B cell (primary cell): ENCODE measurements around the gene MUS81. TPM values are rescaled to one million over a fixed set of nuclear protein-coding genes. Genes with fewer than 3 reads are reported as not detected.

Experiments
- ATAC-seq: fragments of 200-7000 bp; cut with Tn5 transposase; one replicate; pipeline ENCODE4 v1.10.0; 2021; ENCODE audit warnings: low read depth, mild to moderate bottlenecking, moderate number of reproducible peaks, moderate library complexity
- CTCF ChIA-PET: fragments of 350-600 bp; sonication (Branson Sonifier 250); formaldehyde crosslinking; loops from one replicate; lab custom pipeline; 2021; ENCODE audit warnings: antibody characterized with exemption, inconsistent platforms; lab: Charles Lee
- POLR2A ChIA-PET: fragments of 350-600 bp; sonication (Branson Sonifier 250); formaldehyde crosslinking; loops from one replicate; lab custom pipeline; 2021; ENCODE audit warnings: antibody characterized with exemption; lab: Charles Lee
- DNase-seq: peaks from one replicate; pipeline ENCODE4 v3.0.0; 2013
- H2AFZ ChIP-seq: 2 replicates; pipeline ENCODE4 v1.6.1; 2012; ENCODE audit warnings: mild to moderate bottlenecking, low read depth, low read length; ENCODE audit not compliant: insufficient read depth, poor library complexity, severe bottlenecking
- H3K27ac ChIP-seq, 2 donors: 1 replicate in 1 of 2; 2 replicates in 1 of 2; pipeline ENCODE4 v1.5.1; 2012 to 2013; ENCODE audit warnings: low read length in 2 of 2, mild to moderate bottlenecking in 2 of 2, moderate library complexity in 1 of 2
- H3K27me3 ChIP-seq, 4 experiments: fragments of 200-600 bp in 1 of 4; sonication (generic) in 1 of 4; replicated peaks in 1 of 4; 1 replicate in 2 of 4; 2 replicates in 2 of 4; pipeline versions ENCODE4 v1.6.1 to v1.7.0; 2013 to 2016; ENCODE audit warnings: low read length in 3 of 4, mild to moderate bottlenecking in 2 of 4, mixed read lengths in 1 of 4, moderate library complexity in 1 of 4; ENCODE audit not compliant: insufficient read depth in 4 of 4, control insufficient read depth in 3 of 4; ENCODE audit errors: control extremely low read depth in 1 of 4
- H3K36me3 ChIP-seq, 2 experiments: replicated peaks in 1 of 2; 1 replicate in 1 of 2; 2 replicates in 1 of 2; pipeline versions ENCODE4 v1.6.1 to v1.7.1; 2013; ENCODE audit warnings: low read length in 1 of 2; ENCODE audit not compliant: insufficient read depth in 2 of 2, control insufficient read depth in 1 of 2; ENCODE audit errors: control extremely low read depth in 1 of 2, extremely low read depth in 1 of 2
- H3K4me1 ChIP-seq, 2 donors: fragments of 200-600 bp in 1 of 2; sonication (generic) in 1 of 2; 1 replicate in 1 of 2; 2 replicates in 1 of 2; pipeline versions ENCODE4 v1.5.1 to v1.6.1; 2013 to 2017; ENCODE audit warnings: low read length in 2 of 2; ENCODE audit not compliant: control insufficient read depth in 2 of 2, insufficient read depth in 2 of 2
- H3K4me2 ChIP-seq: replicated peaks from 2 replicates; pipeline ENCODE3; 2012; ENCODE audit warnings: mild to moderate bottlenecking, low read depth, low read length; ENCODE audit not compliant: poor library complexity, severe bottlenecking
- H3K4me3 ChIP-seq, 5 experiments: fragments of 200-600 bp in 1 of 5; sonication (generic) in 1 of 5; 1 replicate in 3 of 5; 2 replicates in 2 of 5; pipeline versions ENCODE4 v1.5.1 to v1.7.0; 2011 to 2016; ENCODE audit warnings: low read length in 4 of 5, mild to moderate bottlenecking in 4 of 5, low read depth in 2 of 5, control low read depth in 1 of 5, moderate library complexity in 1 of 5; ENCODE audit not compliant: insufficient read depth in 1 of 5; ENCODE audit errors: control extremely low read depth in 1 of 5, extremely low read depth in 1 of 5
- H3K79me2 ChIP-seq: fragments of 200-600 bp; sonication (generic); one replicate; pipeline ENCODE4 v1.6.0; 2016; ENCODE audit warnings: low read length; ENCODE audit not compliant: control insufficient read depth, insufficient read depth
- H3K9ac ChIP-seq: fragments of 200-600 bp; sonication (generic); 2 replicates; pipeline ENCODE4 v1.6.1; 2017; ENCODE audit warnings: mild to moderate bottlenecking, low read length, moderate library complexity
- H3K9me3 ChIP-seq, 3 donors: one replicate each; pipeline versions ENCODE4 v1.6.1 to v1.7.1; 2013; ENCODE audit warnings: low read length in 2 of 3; ENCODE audit not compliant: control insufficient read depth in 2 of 3, insufficient read depth in 1 of 3; ENCODE audit errors: control extremely low read depth in 1 of 3
- H4K20me1 ChIP-seq: 2 replicates; pipeline ENCODE4 v1.6.0; 2012; ENCODE audit warnings: mild to moderate bottlenecking, low read length; ENCODE audit not compliant: insufficient read depth, control insufficient read depth, poor library complexity, severe bottlenecking
- H3K27ac Mint-ChIP-seq: one replicate; pipeline ENCODE4 v1.8.0; 2021; ENCODE audit warnings: mixed read lengths
- H3K27me3 Mint-ChIP-seq: one replicate; pipeline ENCODE4 v1.8.0; 2021; ENCODE audit warnings: mixed read lengths
- H3K4me1 Mint-ChIP-seq: one replicate; pipeline ENCODE4 v1.8.0; 2021; ENCODE audit warnings: mixed read lengths
- H3K4me3 Mint-ChIP-seq: one replicate; pipeline ENCODE4 v1.8.0; 2021; ENCODE audit warnings: mixed read lengths
- H3K9me3 Mint-ChIP-seq: one replicate; pipeline ENCODE4 v1.8.0; 2022; ENCODE audit warnings: mixed read lengths; ENCODE audit not compliant: insufficient read depth
- EZH2 ChIP-seq: IDR thresholded peaks from 2 replicates; pipeline ENCODE4 v1.6.1; 2012; ENCODE audit warnings: borderline replicate concordance, low read depth, mild to moderate bottlenecking, moderate library complexity, low read length; ENCODE audit not compliant: insufficient read depth, poor library complexity, severe bottlenecking
- WGBS: methylation state at CpG from one replicate; pipeline ENCODE4 v1.1.5; 2013; ENCODE audit warnings: missing lambda C conversion rate; ENCODE audit not compliant: insufficient coverage; 5-methylcytosine and 5-hydroxymethylcytosine counted together
- intact Hi-C: fragments of 100-400 bp; cut with micrococcal nuclease; formaldehyde crosslinking; loops from one replicate; pipeline ENCODE4 v1.10.0; 2022
- polyA plus RNA-seq: library from polyadenylated mRNA; depleted of rRNA; stranded (reverse); fragments of >200 nt; gene quantifications from 2 replicates; pipeline ENCODE4 v1.2.3, GENCODE V29; 2012
- total RNA-seq, 2 donors: library from RNA; stranded (reverse); fragments of 120-200 nt in 1 of 2; gene quantifications; 1 replicate in 1 of 2; 2 replicates in 1 of 2; pipeline versions ENCODE4 v1.2.3 to v1.2.4, GENCODE V29; 2013 to 2022
- TF ChIP-seq, protein P1 (sequence below): fragments of 200-600 bp; IDR thresholded peaks from one replicate; pipeline ENCODE4 v1.8.0; 2022; ENCODE audit warnings: antibody characterized with exemption, mild to moderate bottlenecking

The MUS81 gene
- total and polyA plus RNA-seq, 2 donors (not counting 1 experiment from before 2014, with no cell fraction given) = 74.5 to 134 TPM

DNA sequence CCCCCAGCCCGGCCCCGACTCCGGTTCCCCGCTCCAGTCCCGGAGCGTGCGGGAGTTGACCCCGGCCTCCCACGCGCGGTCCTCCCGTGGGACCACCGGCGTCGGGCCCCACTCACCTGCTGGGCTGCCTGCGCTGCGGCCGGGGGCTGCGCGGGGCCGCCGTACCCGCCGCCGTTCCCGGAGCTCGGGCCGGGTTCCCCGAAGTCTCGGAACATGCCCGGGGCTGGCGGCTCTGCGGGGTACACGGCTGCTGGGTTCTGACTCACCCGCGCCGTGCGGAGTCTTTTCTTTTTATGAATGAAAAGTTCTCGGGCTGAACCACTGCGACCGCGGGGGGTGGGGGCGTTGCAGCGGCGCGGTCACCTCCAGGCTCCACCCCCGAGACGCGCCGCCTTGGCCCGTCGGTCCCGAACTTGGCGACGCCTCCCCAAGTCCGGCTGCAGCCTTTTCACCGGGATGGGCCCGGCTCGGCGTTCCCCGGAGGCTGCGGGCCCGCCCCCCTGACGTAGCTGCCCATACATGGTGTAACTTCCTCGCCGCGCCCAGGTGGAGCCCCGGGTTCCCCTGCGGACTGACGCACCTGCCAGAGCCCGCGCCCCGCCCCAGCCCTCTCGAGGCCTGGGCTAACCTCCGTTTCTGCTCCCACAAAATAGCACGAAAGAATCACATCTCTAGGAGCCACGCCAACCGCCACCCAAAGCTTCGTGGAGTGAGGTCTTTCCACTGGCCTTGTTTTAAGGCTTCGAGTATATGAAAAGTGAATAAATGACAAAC, 40.1 kb downstream of the MUS81 start, which contains the start of gene FOSL1:
TSS of gene FOSL1 (minus strand) at position 264 of the 774 bp plus-strand sequence. CDS start at position 215, 49 bp downstream.
- Histone ChIP-seq H2AFZ (peak within 1 kb of the TSS; percentile 68), H3K36me3 (no peaks in the 10 kb centered on the region), H3K9me3 (peaks cover 0 to 10% (median 0%) of the 10 kb centered on the region in 3 donors), H3K27ac (no peak within 1 kb of the TSS), H4K20me1 (no peaks in the 10 kb centered on the region), H3K27me3 (peaks cover 0 to 38% (median 12%) of the 10 kb centered on the region in 4 experiments), H3K4me2 (peak within 1 kb of the TSS; percentile 95), H3K4me3 (peak within 1 kb of the TSS; percentile 2 to 64 (median 52)), H3K4me1 (peaks cover 20% of the 10 kb centered on the region in 2 donors), H3K9ac (peak within 1 kb of the TSS; percentile 71), H3K79me2 (no peaks in the 10 kb centered on the region)
- 1% methylated on average over 75 of the region's 80 CpGs for WGBS
- Mint-ChIP-seq H3K4me3 (peak within 1 kb of the TSS; percentile 83), H3K9me3 (no peaks in the 10 kb centered on the region), H3K27me3 (peaks cover 15% of the 10 kb centered on the region), H3K4me1 (peaks cover 10% of the 10 kb centered on the region), H3K27ac (peak within 1 kb of the TSS; percentile 72)
- ATAC-seq (peak; percentile 95), DNase-seq (peak; percentile 96)
- CTCF ChIA-PET = interaction anchor here (0.8 to 4.0 kb wide), 4 partner anchors 10 to 40 kb away, joined by 3 to 44 read pairs (median 12); partner anchors contain the start of genes CCDC85B, FIBP and MUS81
- POLR2A ChIA-PET = interaction anchor here (0.6 to 4.4 kb wide), 3 partner anchors 11 to 739 kb away, joined by 3 to 33 read pairs (median 3); partner anchors contain the start of genes CCDC85B and FIBP
- intact Hi-C loops = loop anchor here (1.0 kb wide), 3 partner anchors 10 to 42 kb away; partner anchors contain the start of genes C11orf68, CCDC85B, CFL1 and DRAP1
- TF ChIP-seq, protein P1, sequence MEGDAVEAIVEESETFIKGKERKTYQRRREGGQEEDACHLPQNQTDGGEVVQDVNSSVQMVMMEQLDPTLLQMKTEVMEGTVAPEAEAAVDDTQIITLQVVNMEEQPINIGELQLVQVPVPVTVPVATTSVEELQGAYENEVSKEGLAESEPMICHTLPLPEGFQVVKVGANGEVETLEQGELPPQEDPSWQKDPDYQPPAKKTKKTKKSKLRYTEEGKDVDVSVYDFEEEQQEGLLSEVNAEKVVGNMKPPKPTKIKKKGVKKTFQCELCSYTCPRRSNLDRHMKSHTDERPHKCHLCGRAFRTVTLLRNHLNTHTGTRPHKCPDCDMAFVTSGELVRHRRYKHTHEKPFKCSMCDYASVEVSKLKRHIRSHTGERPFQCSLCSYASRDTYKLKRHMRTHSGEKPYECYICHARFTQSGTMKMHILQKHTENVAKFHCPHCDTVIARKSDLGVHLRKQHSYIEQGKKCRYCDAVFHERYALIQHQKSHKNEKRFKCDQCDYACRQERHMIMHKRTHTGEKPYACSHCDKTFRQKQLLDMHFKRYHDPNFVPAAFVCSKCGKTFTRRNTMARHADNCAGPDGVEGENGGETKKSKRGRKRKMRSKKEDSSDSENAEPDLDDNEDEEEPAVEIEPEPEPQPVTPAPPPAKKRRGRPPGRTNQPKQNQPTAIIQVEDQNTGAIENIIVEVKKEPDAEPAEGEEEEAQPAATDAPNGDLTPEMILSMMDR = no peak
- TF ChIP-seq EZH2 = peak; percentile 47
